Fibroblast of the aortic adventitia (primary cell): ENCODE data around the gene KCNQ2. TPM values are rescaled to one million over a fixed set of nuclear protein-coding genes. Genes with fewer than 3 reads are reported as not detected.

Experiments
- DNase-seq: peaks from one replicate; pipeline ENCODE4 v3.0.0-alpha.2; 2010; ENCODE audit warnings: low read depth
- H3K4me3 ChIP-seq: 2 replicates; pipeline ENCODE4 v1.5.1; 2011; ENCODE audit warnings: low read depth, mild to moderate bottlenecking, control low read depth, low read length, moderate library complexity
- CTCF ChIP-seq: IDR thresholded peaks from 2 replicates; pipeline ENCODE4 v1.5.1; 2011; ENCODE audit warnings: mild to moderate bottlenecking, low read length, control low read depth, inconsistent platforms; ENCODE audit not compliant: insufficient read depth
- total RNA-seq: library from RNA; depleted of rRNA; stranded (reverse); fragments of >200 nt; gene quantifications from 2 replicates; pipeline ENCODE4 v1.2.3, GENCODE V29; 2012; ENCODE audit warnings: low replicate concordance

Gene KCNQ2
- total RNA-seq, 1 donor: not detected

- DNase-seq: no peak
These were observed 28.7 kb upstream of the KCNQ2 start for GRCh38 chr20:63500902-63501817.

GRCh38 chr20:63500151-63500901, 27.9 kb upstream of the KCNQ2 start:
- no peak for DNase-seq
- TF ChIP-seq CTCF: no peak
- H3K4me3 ChIP-seq: no peak overlapping the region

More at GRCh38 chr20:63500902-63501817, 28.7 kb upstream of the KCNQ2 start:
- TF ChIP-seq CTCF: no peak
- no peak overlapping the region for H3K4me3 ChIP-seq

- no peak for TF ChIP-seq CTCF
- DNase-seq: no peak
- peak overlapping the region; percentile 13 for H3K4me3 ChIP-seq
These were observed 27.0 kb upstream of the KCNQ2 start for GRCh38 chr20:63499338-63499969.

GRCh38 chr20:63498960-63499337, 26.5 kb upstream of the KCNQ2 start, which contains the start of gene EEF1A2:
Gene EEF1A2 (minus strand): TSS chr20:63499083. CDS start chr20:63497763, 1,320 bp downstream.
- DNase-seq: no peak
- peak within 1 kb of the TSS; percentile 25 for H3K4me3 ChIP-seq
- TF ChIP-seq CTCF: peak; percentile 19

GRCh38 chr20:63497946-63498935, 25.8 kb upstream of the KCNQ2 start:
- no peak for DNase-seq
- TF ChIP-seq CTCF: no peak
- no peak overlapping the region for H3K4me3 ChIP-seq
